ENCODE data around the gene MTREX.

MTREX gene

GRCh38 chr5:55429613-55430253 is 121.9 kb downstream of the MTREX start:
- TF ChIP-seq CTCF (IDR thresholded peaks at IDR 0.05; ENCODE audit: low read depth, low read length, missing control alignments) = no peak
- DNase-seq (ENCODE audit: extremely low read depth, low read depth) = no peak
- H3K4me3 ChIP-seq (replicated peaks; ENCODE audit: low read depth, low read length) = no peak overlapping the region

GRCh38 chr5:55432549-55432948 is 124.8 kb downstream of the MTREX start:
- no peak overlapping the region for H3K4me3 ChIP-seq (replicated peaks; ENCODE audit: low read depth, low read length)
- DNase-seq (ENCODE audit: extremely low read depth, low read depth) = no peak
- TF ChIP-seq CTCF (IDR thresholded peaks at IDR 0.05; ENCODE audit: low read depth, low read length, missing control alignments) = no peak

- DNase-seq (ENCODE audit: extremely low read depth, low read depth) = no peak
- H3K4me3 ChIP-seq (replicated peaks; ENCODE audit: low read depth, low read length) = no peak overlapping the region
- TF ChIP-seq CTCF (IDR thresholded peaks at IDR 0.05; ENCODE audit: low read depth, low read length, missing control alignments) = no peak
These were observed 129.7 kb downstream of the MTREX start for GRCh38 chr5:55437452-55437851.

- no peak overlapping the region for H3K4me3 ChIP-seq (replicated peaks; ENCODE audit: low read depth, low read length)
- DNase-seq (ENCODE audit: extremely low read depth, low read depth) = no peak
- TF ChIP-seq CTCF (IDR thresholded peaks at IDR 0.05; ENCODE audit: low read depth, low read length, missing control alignments) = no peak
These were observed 130.0 kb downstream of the MTREX start for GRCh38 chr5:55437859-55438206.

GRCh38 chr5:55438998-55439397 is 131.2 kb downstream of the MTREX start:
- DNase-seq (ENCODE audit: extremely low read depth, low read depth) = no peak

GRCh38 chr5:55440188-55440646 is 132.4 kb downstream of the MTREX start:
- no peak for TF ChIP-seq CTCF (IDR thresholded peaks at IDR 0.05; ENCODE audit: low read depth, low read length, missing control alignments)
- peak; percentile 25 for DNase-seq (ENCODE audit: extremely low read depth, low read depth)
- H3K4me3 ChIP-seq (replicated peaks; ENCODE audit: low read depth, low read length) = no peak overlapping the region

More at GRCh38 chr5:55438998-55439397, 131.2 kb downstream of the MTREX start:
- no peak overlapping the region for H3K4me3 ChIP-seq (replicated peaks; ENCODE audit: low read depth, low read length)
- no peak for TF ChIP-seq CTCF (IDR thresholded peaks at IDR 0.05; ENCODE audit: low read depth, low read length, missing control alignments)
